HG02763 (cell line): ENCODE measurements around the gene PTPRC.
A peak's percentile ranks its signal among the peaks of the same experiment; 100 is the strongest.

Source experiments
- ATAC-seq: cut with Tn5 transposase; IDR thresholded peaks from one replicate; pipeline ENCODE4 v1.9.1; 2021; ENCODE audit warnings: mild to moderate bottlenecking, moderate library complexity; ENCODE audit not compliant: unreplicated experiment

The PTPRC gene

DNA sequence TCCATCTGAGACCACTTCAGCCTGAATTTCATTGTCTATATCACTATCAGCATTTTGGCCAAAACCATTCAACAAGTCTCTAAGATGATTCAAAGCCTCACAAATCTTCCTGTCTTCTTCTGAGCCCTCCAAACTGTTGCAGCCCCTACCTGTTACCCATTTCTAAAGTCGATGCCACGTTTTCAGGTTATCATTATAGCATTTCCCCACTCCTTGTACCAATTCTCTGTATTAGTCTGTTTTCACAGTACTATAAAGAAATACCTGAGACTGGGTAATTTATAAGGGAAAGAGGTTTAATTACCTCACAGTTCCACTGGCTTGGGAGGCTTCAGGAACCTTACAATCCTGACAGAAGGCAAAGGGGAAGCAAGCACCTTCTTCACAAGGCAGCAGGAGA is 158.8 kb downstream of the PTPRC start:
- no peak for ATAC-seq

- ATAC-seq, result peak; percentile 59
Observed at GRCh38 chr1:198798923-198799386, 160.1 kb downstream of the PTPRC start.

GRCh38 chr1:198805498-198806151 is 166.8 kb downstream of the PTPRC start:
- no peak for ATAC-seq

GRCh38 chr1:198806861-198807260 is 168.0 kb downstream of the PTPRC start:
- no peak for ATAC-seq
